Duodenal mucosa (tissue), 2 donors: ENCODE measurements around the gene HNRNPAB.

Experiments used
- H3K27ac ChIP-seq: one replicate; pipeline ENCODE4 v1.7.0; 2013; ENCODE audit warnings: low read depth, low read length
- H3K27me3 ChIP-seq, 2 donors: one replicate each; pipeline ENCODE4 v1.7.0; 2013; ENCODE audit warnings: low read length in 2 of 2, control low read depth in 1 of 2; ENCODE audit not compliant: insufficient read depth in 2 of 2, control insufficient read depth in 1 of 2
- H3K36me3 ChIP-seq, 2 donors: one replicate each; pipeline ENCODE4 v1.7.0; 2013; ENCODE audit warnings: low read length in 2 of 2, control low read depth in 1 of 2; ENCODE audit not compliant: insufficient read depth in 2 of 2, control insufficient read depth in 1 of 2
- H3K4me1 ChIP-seq, 2 donors: one replicate each; pipeline ENCODE4 v1.7.0; 2013; ENCODE audit warnings: low read length in 2 of 2, control low read depth in 1 of 2; ENCODE audit not compliant: insufficient read depth in 2 of 2, control insufficient read depth in 1 of 2
- H3K4me3 ChIP-seq, 2 donors: one replicate each; pipeline ENCODE4 v1.7.0; 2013; ENCODE audit warnings: low read length in 2 of 2, low read depth in 1 of 2
- H3K9ac ChIP-seq, 2 donors: one replicate each; pipeline ENCODE4 v1.7.0; 2013; ENCODE audit warnings: low read length in 2 of 2, low read depth in 1 of 2
- H3K9me3 ChIP-seq, 2 donors: one replicate each; pipeline ENCODE4 v1.7.0; 2013; ENCODE audit warnings: low read length in 2 of 2, control low read depth in 1 of 2; ENCODE audit not compliant: control insufficient read depth in 1 of 2

Gene HNRNPAB

GRCh38 chr5:178204935-178205748 lies 809 bp downstream of the HNRNPAB start:
- peak overlapping the region; percentile 44 to 91 for H3K9ac ChIP-seq
- peaks cover 34 to 44% of the 10 kb centered on the region in 2 donors for H3K36me3 ChIP-seq
- peaks cover 49 to 60% of the 10 kb centered on the region in 2 donors for H3K4me1 ChIP-seq
- peak overlapping the region; percentile 88 for H3K27ac ChIP-seq
- H3K27me3 ChIP-seq, result no peaks in the 10 kb centered on the region
- peak overlapping the region; percentile 76 to 81 for H3K4me3 ChIP-seq
- no peaks in the 10 kb centered on the region for H3K9me3 ChIP-seq

GRCh38 chr5:178205749-178206047 lies 1.4 kb downstream of the HNRNPAB start:
- Histone ChIP-seq H3K27me3 (no peaks in the 10 kb centered on the region), H3K4me3 (peak overlapping the region; percentile 76 to 81), H3K27ac (peak overlapping the region; percentile 88), H3K9me3 (no peaks in the 10 kb centered on the region), H3K9ac (peak overlapping the region; percentile 44 to 91), H3K36me3 (peaks cover 40 to 50% of the 10 kb centered on the region in 2 donors), H3K4me1 (peaks cover 49 to 65% of the 10 kb centered on the region in 2 donors)

- peak overlapping the region; percentile 44 to 91 for H3K9ac ChIP-seq
- peak overlapping the region; percentile 76 to 81 for H3K4me3 ChIP-seq
- no peaks in the 10 kb centered on the region for H3K9me3 ChIP-seq
- no peaks in the 10 kb centered on the region for H3K27me3 ChIP-seq
- peaks cover 47 to 55% of the 10 kb centered on the region in 2 donors for H3K36me3 ChIP-seq
- H3K27ac ChIP-seq, result peak overlapping the region; percentile 88
- H3K4me1 ChIP-seq, result peaks cover 49 to 66% of the 10 kb centered on the region in 2 donors
These were observed 2.1 kb downstream of the HNRNPAB start for GRCh38 chr5:178206166-178207101.

- peak overlapping the region; percentile 76 to 81 for H3K4me3 ChIP-seq
These were observed 3.0 kb downstream of the HNRNPAB start for GRCh38 chr5:178207183-178207916.

GRCh38 chr5:178207917-178208280 lies 3.6 kb downstream of the HNRNPAB start:
- peaks cover 62 to 70% of the 10 kb centered on the region in 2 donors for H3K36me3 ChIP-seq
- peak overlapping the region; percentile 7 to 27 for H3K4me3 ChIP-seq
- H3K27ac ChIP-seq, result peak overlapping the region; percentile 84
- H3K9me3 ChIP-seq, result no peaks in the 10 kb centered on the region
- peaks cover 53 to 67% of the 10 kb centered on the region in 2 donors for H3K4me1 ChIP-seq
- H3K9ac ChIP-seq, result peak overlapping the region; percentile 28 to 91
- H3K27me3 ChIP-seq, result no peaks in the 10 kb centered on the region

More at GRCh38 chr5:178207183-178207916, 3.0 kb downstream of the HNRNPAB start:
- peaks cover 56 to 64% of the 10 kb centered on the region in 2 donors for H3K36me3 ChIP-seq
- peak overlapping the region; percentile 88 for H3K27ac ChIP-seq
- H3K27me3 ChIP-seq, result no peaks in the 10 kb centered on the region
- H3K9me3 ChIP-seq, result no peaks in the 10 kb centered on the region
- H3K9ac ChIP-seq, result peak overlapping the region; percentile 28 to 91
- peaks cover 47 to 62% of the 10 kb centered on the region in 2 donors for H3K4me1 ChIP-seq

GRCh38 chr5:178208540-178209227 lies 4.4 kb downstream of the HNRNPAB start:
- Histone ChIP-seq H3K9me3 (no peaks in the 10 kb centered on the region), H3K9ac (peak overlapping the region; percentile 16 to 91), H3K4me1 (peaks cover 60 to 74% of the 10 kb centered on the region in 2 donors), H3K27me3 (no peaks in the 10 kb centered on the region), H3K27ac (peak overlapping the region; percentile 84), H3K36me3 (peaks cover 68 to 78% of the 10 kb centered on the region in 2 donors), H3K4me3 (peak overlapping the region in 1 of 2 donors; percentile 34)

- H3K4me1 ChIP-seq, result peaks cover 68 to 78% of the 10 kb centered on the region in 2 donors
- no peaks in the 10 kb centered on the region for H3K27me3 ChIP-seq
- H3K9me3 ChIP-seq, result no peaks in the 10 kb centered on the region
- peaks cover 72 to 84% of the 10 kb centered on the region in 2 donors for H3K36me3 ChIP-seq
- H3K27ac ChIP-seq, result peak overlapping the region; percentile 28
- no peak overlapping the region for H3K4me3 ChIP-seq
- H3K9ac ChIP-seq, result peak overlapping the region; percentile 16 to 91
These were observed 5.2 kb downstream of the HNRNPAB start for GRCh38 chr5:178209334-178210072.

GRCh38 chr5:178210073-178210535 lies 5.8 kb downstream of the HNRNPAB start:
- no peaks in the 10 kb centered on the region for H3K27me3 ChIP-seq
- H3K4me3 ChIP-seq, result no peak overlapping the region
- H3K4me1 ChIP-seq, result peaks cover 74 to 84% of the 10 kb centered on the region in 2 donors
- H3K9ac ChIP-seq, result peak overlapping the region in 1 of 2 donors; percentile 9
- H3K9me3 ChIP-seq, result no peaks in the 10 kb centered on the region
- H3K27ac ChIP-seq, result no peak overlapping the region
- peaks cover 77 to 90% of the 10 kb centered on the region in 2 donors for H3K36me3 ChIP-seq

- Histone ChIP-seq H3K27ac (no peak overlapping the region), H3K36me3 (peaks cover 79 to 92% of the 10 kb centered on the region in 2 donors), H3K4me1 (peaks cover 79 to 87% of the 10 kb centered on the region in 2 donors), H3K4me3 (no peak overlapping the region), H3K9me3 (no peaks in the 10 kb centered on the region), H3K27me3 (no peaks in the 10 kb centered on the region), H3K9ac (no peak overlapping the region)
These were observed 6.4 kb downstream of the HNRNPAB start for GRCh38 chr5:178210686-178211085.
